Measurements from ENCODE around the gene ERMAP.

The ERMAP gene, protein sequence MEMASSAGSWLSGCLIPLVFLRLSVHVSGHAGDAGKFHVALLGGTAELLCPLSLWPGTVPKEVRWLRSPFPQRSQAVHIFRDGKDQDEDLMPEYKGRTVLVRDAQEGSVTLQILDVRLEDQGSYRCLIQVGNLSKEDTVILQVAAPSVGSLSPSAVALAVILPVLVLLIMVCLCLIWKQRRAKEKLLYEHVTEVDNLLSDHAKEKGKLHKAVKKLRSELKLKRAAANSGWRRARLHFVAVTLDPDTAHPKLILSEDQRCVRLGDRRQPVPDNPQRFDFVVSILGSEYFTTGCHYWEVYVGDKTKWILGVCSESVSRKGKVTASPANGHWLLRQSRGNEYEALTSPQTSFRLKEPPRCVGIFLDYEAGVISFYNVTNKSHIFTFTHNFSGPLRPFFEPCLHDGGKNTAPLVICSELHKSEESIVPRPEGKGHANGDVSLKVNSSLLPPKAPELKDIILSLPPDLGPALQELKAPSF

DNA sequence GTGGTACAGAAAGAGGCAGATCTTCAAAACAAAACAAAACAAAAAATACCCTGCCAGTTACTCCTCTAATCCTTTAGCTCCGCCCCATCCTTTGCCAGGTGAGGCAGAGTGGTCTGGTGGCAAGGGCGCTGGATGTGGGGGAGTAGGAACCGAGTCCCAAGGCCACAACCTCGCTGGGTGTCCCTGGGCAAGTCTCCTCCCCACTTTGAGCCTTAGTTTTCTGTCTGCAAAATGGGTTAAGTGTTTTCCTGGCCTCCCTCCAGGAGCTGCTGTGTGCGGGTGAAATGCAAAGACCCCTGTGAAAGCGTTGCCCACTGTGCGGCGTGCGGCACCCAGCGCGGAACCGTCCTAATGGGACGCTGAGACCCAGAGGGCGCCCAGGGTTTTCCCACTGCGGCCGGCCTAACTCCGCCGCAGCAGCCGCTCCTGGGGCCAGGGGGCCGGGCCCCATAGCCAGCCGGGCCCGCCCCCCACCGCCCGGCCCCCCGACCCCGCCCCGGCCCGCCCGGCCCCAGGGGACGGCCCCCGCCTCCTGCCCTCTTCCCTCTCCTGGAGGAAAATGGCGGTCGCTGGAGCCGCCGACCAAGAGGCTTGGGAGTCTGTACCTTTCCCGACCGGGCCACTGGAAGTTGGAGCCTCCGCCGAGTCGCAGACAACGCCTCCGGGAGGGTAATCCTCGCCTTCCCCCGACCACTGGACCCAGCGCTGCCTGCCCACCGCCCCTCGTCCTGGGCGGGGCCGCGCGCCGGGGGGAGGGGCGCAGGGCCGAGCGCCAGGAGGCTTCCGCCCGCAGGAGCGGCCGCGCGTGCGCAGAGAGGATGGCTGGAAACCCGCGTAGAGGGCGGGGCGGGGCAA is at the start of gene ERMAP, which contains the start of gene SVBP:
Gene ERMAP, plus strand, starts transcription at position 538 of the 855 bp plus-strand sequence. CDS start 13,327 bp downstream, outside the sequence.
Gene SVBP, minus strand, starts transcription at position 813 of the 855 bp plus-strand sequence. CDS start 853 bp downstream, outside the sequence.
- DNase-seq, result peak; percentile 91

DNA sequence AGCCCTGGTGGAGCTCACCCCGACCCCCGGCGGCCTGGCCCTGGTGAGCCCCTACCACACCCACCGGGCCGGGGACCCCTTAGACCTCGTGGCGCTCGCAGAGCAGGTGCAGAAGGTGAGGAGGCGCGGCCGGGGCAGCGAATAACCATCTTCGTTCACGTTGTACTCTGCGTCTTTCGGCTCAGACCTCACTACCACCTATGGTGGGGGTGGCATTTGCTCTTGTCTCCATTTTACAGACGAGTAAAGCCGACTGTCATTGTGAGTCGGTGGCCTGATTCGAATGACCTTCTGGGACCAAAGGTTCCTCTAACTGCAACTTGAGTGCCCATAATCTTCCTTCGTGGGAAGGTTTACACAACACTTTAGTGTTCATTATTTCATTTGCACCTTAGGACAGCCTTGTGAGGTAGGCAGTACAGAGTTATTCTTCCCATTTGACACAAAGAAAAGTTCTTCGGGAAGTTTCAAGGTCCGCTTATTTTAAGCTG is 49.4 kb upstream of the ERMAP start:
- DNase-seq, result no peak

- DNase-seq, result no peak
Observed at GRCh38 chr1:42768172-42768571, 48.8 kb upstream of the ERMAP start.

DNA sequence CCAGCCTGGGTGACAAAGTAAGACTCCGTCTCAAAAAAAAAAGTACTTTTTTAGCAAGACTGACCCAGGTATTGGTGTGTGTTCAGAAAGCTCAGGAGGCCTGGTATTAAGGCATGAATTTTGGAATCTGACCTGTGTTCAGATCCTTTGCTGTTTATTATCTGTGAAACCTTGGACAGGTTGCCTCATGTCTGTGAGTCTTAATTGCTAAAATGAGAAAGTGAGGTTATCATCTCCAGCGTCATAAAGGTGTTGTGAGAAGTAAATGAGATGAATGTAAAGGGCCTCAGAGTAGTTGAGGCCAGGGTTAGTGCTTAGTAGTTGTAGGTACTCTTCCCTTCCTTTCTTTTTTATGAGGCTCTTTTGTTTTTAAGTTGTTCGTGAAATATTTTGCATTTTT is 47.1 kb upstream of the ERMAP start:
- DNase-seq, result no peak

DNA sequence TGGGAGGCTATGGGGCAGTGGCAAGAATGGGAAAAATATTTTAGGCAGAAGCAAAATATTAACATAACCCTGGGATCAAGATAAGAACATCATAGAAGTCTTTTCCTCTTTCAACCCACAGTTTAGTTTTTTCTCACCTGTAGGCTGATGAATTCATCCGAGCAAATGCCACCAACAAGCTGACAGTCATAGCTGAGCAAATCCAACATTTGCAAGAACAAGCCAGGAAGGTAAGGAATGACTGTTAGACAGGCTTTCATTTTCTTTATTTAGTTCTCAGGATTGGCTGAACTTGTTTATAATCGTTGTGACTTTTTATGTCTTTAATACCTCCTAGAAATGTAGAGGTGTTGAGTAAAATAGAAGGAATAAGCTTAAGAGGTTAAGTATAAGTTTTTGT is 43.5 kb upstream of the ERMAP start:
- no peak for DNase-seq

- DNase-seq, result no peak
Observed at GRCh38 chr1:42774928-42775526, 41.9 kb upstream of the ERMAP start.

DNA sequence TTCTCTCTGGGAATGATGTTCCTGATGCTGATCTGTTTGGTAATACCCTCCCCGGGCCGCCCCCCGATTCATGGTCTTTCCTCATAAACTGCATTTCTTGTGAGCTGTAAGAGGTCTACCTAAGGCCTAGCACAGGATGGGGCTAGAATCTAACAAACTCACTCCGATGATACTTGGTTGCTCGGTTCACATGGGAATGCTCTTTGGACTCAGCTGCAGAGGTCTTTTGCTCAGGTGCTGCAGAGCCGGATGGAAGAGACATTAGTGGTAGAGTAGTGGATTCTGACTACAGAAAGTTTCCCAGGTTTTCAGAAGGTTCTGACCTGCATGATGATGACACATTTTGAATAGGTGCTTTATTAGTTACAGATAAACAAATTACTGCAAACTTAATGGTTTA is 40.4 kb upstream of the ERMAP start:
- DNase-seq, result no peak

DNA sequence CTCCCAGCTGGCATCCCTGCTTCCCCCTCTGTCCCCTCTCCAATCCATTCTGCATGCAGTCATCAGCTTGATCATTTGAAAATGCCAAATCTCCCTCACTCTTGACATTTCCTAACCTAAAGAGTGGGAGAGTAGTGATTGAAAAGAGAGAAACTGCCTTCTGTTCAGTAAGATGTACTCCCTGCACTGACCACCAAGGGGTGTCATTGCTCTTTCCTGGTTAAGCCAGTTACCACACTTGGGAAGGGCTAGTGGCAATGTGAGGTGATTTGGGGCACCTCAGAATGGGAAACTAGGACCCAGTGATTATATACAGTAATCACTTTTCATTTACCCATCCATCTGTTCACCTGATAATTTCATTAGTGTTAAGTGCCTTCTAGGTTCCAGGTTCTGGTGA is 39.1 kb upstream of the ERMAP start:
- no peak for DNase-seq

DNA sequence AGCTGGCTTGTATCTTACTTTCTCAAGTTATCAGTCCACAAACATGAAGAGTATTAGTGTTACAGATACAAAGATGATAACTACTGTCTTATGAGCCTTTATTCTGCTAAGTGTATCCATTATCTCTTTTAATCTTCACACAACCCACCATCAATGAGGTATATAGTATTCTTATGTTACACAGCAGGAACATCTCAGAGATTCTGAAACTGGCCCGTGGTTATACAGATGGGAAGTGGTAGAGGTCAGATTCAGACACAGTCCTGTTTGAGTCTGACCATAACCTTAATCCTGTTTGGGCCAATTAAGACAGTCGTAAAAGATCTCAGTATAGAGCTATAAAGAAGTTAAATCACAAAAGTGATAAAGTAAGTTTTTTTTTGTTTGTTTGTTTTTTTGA is 37.2 kb upstream of the ERMAP start:
- DNase-seq, result no peak

GRCh38 chr1:42780176-42780575 is 36.7 kb upstream of the ERMAP start:
- DNase-seq, result no peak

GRCh38 chr1:42783092-42783491 is 33.8 kb upstream of the ERMAP start:
- DNase-seq, result no peak

- no peak for DNase-seq
Observed at GRCh38 chr1:42784547-42784945, 32.4 kb upstream of the ERMAP start.

- no peak for DNase-seq
Observed at GRCh38 chr1:42784946-42785693, 31.8 kb upstream of the ERMAP start, which contains the start of gene TMEM269. TMEM269 (plus strand) TSS chr1:42784991; CDS start chr1:42789894, 4,903 bp downstream.

DNA sequence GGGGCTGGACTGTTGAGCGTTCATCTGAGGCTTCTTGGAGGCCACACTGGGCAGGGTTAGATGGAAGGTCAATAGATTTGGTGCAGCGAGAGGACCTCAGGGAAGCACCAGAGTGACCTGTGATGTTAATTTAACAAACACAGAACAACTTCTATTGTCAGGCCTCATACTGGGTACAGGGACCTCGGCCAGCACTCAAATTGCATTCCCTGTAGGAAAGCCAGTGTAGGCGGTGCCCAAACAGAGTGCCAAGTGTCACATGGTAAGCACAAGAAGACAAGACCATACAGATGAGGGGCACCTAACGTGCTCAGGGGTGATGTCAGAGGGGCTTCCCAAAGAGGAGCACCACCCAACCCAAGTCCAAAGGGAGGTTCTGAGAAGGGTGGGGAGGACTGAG is 30.8 kb upstream of the ERMAP start:
- no peak for DNase-seq

- DNase-seq, result no peak
Observed at GRCh38 chr1:42788021-42788420, 28.9 kb upstream of the ERMAP start.

DNA sequence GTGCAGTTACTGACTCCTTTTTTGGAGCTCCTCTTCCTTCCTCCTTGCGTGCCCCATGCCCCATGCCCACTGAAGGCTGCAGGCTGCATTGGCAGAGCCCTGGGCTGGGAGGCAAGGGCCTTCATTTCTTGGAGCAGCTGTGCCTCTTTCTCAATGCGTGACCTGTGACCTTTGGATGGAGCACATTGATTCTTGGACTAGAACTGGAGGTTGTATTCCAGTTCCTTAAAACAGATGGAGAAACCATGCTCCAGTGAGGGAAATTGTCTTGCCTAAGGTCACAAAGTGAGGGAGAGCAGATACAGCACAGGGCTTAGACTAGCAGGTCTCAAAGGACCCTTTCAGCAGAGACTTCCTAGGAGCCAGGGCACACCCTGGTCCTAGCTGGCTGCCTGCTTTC is 23.1 kb upstream of the ERMAP start:
- no peak for DNase-seq

- no peak for DNase-seq
Observed at GRCh38 chr1:42797414-42797813, 19.5 kb upstream of the ERMAP start.

DNA sequence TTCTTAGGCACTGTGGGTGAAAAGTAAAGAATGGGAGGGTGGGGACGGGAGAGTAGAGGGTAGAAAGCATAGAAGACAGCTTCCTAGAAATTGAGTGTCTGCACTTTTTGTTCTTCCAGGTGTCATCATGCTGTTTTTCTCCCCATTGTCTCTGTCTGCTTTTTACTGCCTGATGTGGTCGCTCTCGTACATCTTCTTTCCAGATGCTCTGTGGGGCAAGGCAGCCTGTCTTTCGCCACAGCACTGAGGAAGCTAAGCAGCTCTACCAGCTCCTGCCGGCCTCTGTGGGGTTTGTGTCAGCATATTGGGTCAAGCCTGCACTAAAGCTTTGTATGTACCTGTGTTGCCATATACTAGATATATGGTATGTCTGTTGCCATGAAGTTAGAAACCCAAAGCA is 18.9 kb upstream of the ERMAP start:
- DNase-seq, result no peak

DNA sequence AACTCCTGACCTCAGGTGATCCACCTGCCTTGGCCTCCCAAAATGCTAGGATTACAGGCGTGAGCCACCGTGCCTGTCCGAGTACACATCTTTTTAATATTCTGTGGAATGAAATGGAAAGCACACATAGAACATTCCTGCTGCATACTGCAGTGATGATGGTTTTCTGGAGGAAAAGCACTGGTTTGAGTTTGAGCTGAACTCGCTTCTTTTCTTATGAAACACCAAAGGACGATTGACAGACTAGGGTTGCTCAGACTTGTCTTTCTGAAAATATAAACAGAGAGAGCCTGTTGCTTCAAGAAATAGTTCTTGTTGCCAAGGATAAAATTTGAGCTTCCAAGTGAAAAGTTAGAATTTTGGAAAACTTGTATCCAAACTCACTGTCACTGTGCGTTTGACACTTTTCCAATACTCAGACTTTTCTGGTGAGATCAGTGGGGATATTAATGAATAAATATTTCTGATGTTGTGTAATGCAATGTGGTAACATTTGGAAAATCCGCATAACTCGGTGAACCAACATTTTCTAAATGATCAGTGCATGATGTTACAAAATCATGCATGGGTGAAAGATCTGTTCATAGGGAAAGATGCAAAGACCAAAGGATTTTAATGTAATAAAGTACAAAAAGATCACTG is 15.0 kb upstream of the ERMAP start:
- DNase-seq, result no peak

GRCh38 chr1:42806171-42806570 is 10.8 kb upstream of the ERMAP start:
- no peak for DNase-seq

DNA sequence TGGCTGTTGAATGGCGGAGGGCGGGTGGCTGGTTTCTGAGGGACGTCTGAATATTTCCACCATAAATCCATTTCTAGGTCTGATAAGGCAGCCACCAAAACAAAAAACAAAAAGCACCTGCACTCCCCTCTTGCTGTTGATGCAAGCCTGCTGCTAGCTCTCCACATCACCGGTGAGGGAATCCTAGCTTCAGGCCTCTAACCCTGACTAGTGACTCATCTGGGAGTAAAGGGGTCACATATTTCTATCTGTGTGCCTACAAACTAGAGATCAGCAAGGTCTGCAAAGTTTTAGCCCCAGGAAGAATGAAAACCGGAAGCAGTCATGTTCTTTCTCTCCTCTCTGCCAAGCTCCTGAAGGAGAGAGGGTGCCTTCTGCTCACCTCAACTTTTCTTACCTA is 10.3 kb upstream of the ERMAP start:
- DNase-seq, result no peak
